ENCODE data around the gene VSIR. TPM values are rescaled to one million over a fixed set of nuclear protein-coding genes. Genes with fewer than 3 reads are reported as not detected.

Gene VSIR
- polyA plus RNA-seq, 4 donors, result 9.6 to 14.4 (median 12.0) TPM

GRCh38 chr10:71807557-71808510 is 34.5 kb upstream of the VSIR start:
- DNase-seq (ENCODE audit: low read depth in 4 of 4, low spot score in 3 of 4), result no peak

GRCh38 chr10:71806704-71807556 is 33.6 kb upstream of the VSIR start:
- DNase-seq (ENCODE audit: low read depth in 4 of 4, low spot score in 3 of 4), result no peak

- DNase-seq (ENCODE audit: low read depth in 4 of 4, low spot score in 3 of 4), result no peak
Observed at GRCh38 chr10:71805776-71806703, 32.7 kb upstream of the VSIR start.

- DNase-seq (ENCODE audit: low read depth in 4 of 4, low spot score in 3 of 4), result no peak
Observed at GRCh38 chr10:71804077-71804476, 30.8 kb upstream of the VSIR start.

- DNase-seq (ENCODE audit: low read depth in 4 of 4, low spot score in 3 of 4), result no peak
Observed at GRCh38 chr10:71802715-71803488, 29.6 kb upstream of the VSIR start.

- no peak for DNase-seq (ENCODE audit: low read depth in 4 of 4, low spot score in 3 of 4)
Observed at GRCh38 chr10:71802235-71802634, 28.9 kb upstream of the VSIR start.

- DNase-seq (ENCODE audit: low read depth in 4 of 4, low spot score in 3 of 4), result no peak
Observed at GRCh38 chr10:71801361-71801760, 28.0 kb upstream of the VSIR start.

GRCh38 chr10:71799608-71800453 is 26.5 kb upstream of the VSIR start:
- DNase-seq (ENCODE audit: low read depth in 4 of 4, low spot score in 3 of 4), result no peak

GRCh38 chr10:71799112-71799511 is 25.8 kb upstream of the VSIR start:
- DNase-seq (ENCODE audit: low read depth in 4 of 4, low spot score in 3 of 4), result no peak

GRCh38 chr10:71798308-71798624 is 24.9 kb upstream of the VSIR start:
- DNase-seq (ENCODE audit: low read depth in 4 of 4, low spot score in 3 of 4), result no peak

GRCh38 chr10:71797533-71798307 is 24.4 kb upstream of the VSIR start:
- no peak for DNase-seq (ENCODE audit: low read depth in 4 of 4, low spot score in 3 of 4)

GRCh38 chr10:71796749-71797405 is 23.6 kb upstream of the VSIR start:
- no peak for DNase-seq (ENCODE audit: low read depth in 4 of 4, low spot score in 3 of 4)

GRCh38 chr10:71795248-71795647 is 21.9 kb upstream of the VSIR start:
- DNase-seq (ENCODE audit: low read depth in 4 of 4, low spot score in 3 of 4), result peak in 2 of 4 donors; percentile 39 to 49

- DNase-seq (ENCODE audit: low read depth in 4 of 4, low spot score in 3 of 4), result no peak
Observed at GRCh38 chr10:71790749-71791440, 17.6 kb upstream of the VSIR start.

GRCh38 chr10:71789871-71790270 is 16.6 kb upstream of the VSIR start:
- DNase-seq (ENCODE audit: low read depth in 4 of 4, low spot score in 3 of 4), result no peak

GRCh38 chr10:71788954-71789353 is 15.6 kb upstream of the VSIR start:
- no peak for DNase-seq (ENCODE audit: low read depth in 4 of 4, low spot score in 3 of 4)

- no peak for DNase-seq (ENCODE audit: low read depth in 4 of 4, low spot score in 3 of 4)
Observed at GRCh38 chr10:71784679-71785272, 11.5 kb upstream of the VSIR start.
